ENCODE measurements around the gene SERINC1. TPM values are rescaled to one million over a fixed set of nuclear protein-coding genes. Genes with fewer than 3 reads are reported as not detected.
"Not testable (repeated sequence)": the region's sequence is repeated elsewhere in the genome, so short reads cannot be mapped to it uniquely, and the experiment has no call there.

The SERINC1 gene
- total and polyA plus RNA-seq, 2 of the 4 experiments (the other 2 are of a cell fraction), result 79.8 to 123 TPM

DNA sequence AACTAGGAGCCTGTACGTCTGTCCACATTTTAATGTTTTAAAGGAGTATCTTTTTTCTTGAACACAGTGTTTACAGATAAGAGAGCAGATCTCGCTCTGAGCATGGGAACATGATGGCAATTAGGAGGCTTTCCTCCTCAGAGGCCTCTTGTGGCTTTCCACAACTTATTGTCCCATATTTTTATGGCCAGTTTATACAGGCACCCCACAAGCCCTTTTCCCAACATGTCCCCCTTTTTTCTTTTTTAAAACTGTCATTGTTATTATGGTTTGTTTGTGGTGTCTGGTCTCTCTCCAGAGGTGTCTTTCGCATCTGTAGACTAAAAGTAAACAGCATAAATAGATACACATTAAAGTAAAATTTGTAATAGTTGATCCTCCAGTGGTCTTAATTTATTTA, 33.6 kb upstream of the SERINC1 start:
- BruUV-seq (replicated peaks); DNase-seq; H4K8ac ChIP-seq (ENCODE audit: low read depth in 2 of 2, low read length in 2 of 2); H3K18ac ChIP-seq (ENCODE audit: low read depth, low read length); in situ Hi-C loops (cut with MboI; ENCODE audit: low sequenced_read_pairs); H4K5ac ChIP-seq (ENCODE audit: low read depth, low read length); H3K56ac ChIP-seq (ENCODE audit: extremely low read depth, insufficient read depth, low read length); H3K4ac ChIP-seq (ENCODE audit: low read depth, low read length); H2BK15ac ChIP-seq (ENCODE audit: low read depth, low read length); CTCF ChIA-PET; ATAC-seq (ENCODE audit: low read depth); H3K9ac ChIP-seq (ENCODE audit: low read depth, low read length); H2BK20ac ChIP-seq (ENCODE audit: low read depth, low read length); H3K4me2 ChIP-seq (ENCODE audit: low read depth, low read length); H2AK9ac ChIP-seq (replicated peaks; ENCODE audit: low read depth, low read length, poor library complexity); POLR2A ChIA-PET (ENCODE audit: unreplicated experiment); H2AFZ ChIP-seq (replicated peaks; ENCODE audit: low read length, poor library complexity); dilution Hi-C loops (cut with HindIII; ENCODE audit: low sequenced_read_pairs, unreplicated experiment); H3K36me3 ChIP-seq (ENCODE audit: control insufficient read depth, insufficient read depth, low read length); H2BK5ac ChIP-seq (ENCODE audit: low read depth, low read length, poor library complexity, severe bottlenecking); H4K20me1 ChIP-seq (ENCODE audit: insufficient read depth, low read length); H3K4me1 ChIP-seq (ENCODE audit: control insufficient read depth, insufficient read depth, low read length); intact Hi-C loops (cut with micrococcal nuclease); H2BK120ac ChIP-seq (ENCODE audit: low read depth, low read length); H3K14ac ChIP-seq (replicated peaks; ENCODE audit: low read depth, low read length); H3K27ac ChIP-seq (ENCODE audit: insufficient read depth, low read length); H3K27me3 ChIP-seq (ENCODE audit: control insufficient read depth, insufficient read depth, low read length); H3K9me1 ChIP-seq (ENCODE audit: insufficient read depth, low read length); H3K4me3 ChIP-seq (ENCODE audit: insufficient read depth, low read depth, low read length); H3K9me3 ChIP-seq (ENCODE audit: control insufficient read depth, insufficient read depth, low read length); H4K91ac ChIP-seq (ENCODE audit: insufficient read depth, low read depth, low read length); H3K79me1 ChIP-seq (ENCODE audit: low read depth in 1 of 2, low read length in 2 of 2); H3K23ac ChIP-seq (ENCODE audit: low read depth, low read length); H2AK5ac ChIP-seq (ENCODE audit: low read depth, low read length): not testable (repeated sequence)
- WGBS, 2 experiments (ENCODE audit: extremely low coverage in 2 of 2, insufficient read length in 1 of 2), result no CpG with 5 or more reads among the region's 3 CpGs
